Testis (tissue), 2 donors: ENCODE data around the gene BRINP2.

Experiments
- POLR2A ChIP-seq: fragments of 450-650 bp; IDR thresholded peaks from one replicate; pipeline ENCODE4 v1.6.1; 2017; ENCODE audit warnings: antibody characterized with exemption, mild to moderate bottlenecking, moderate library complexity
- TF ChIP-seq, protein P1 (sequence below), 3 experiments: fragments of 450-650 bp in 2 of 3; fragments of 200-600 bp in 1 of 3; sonication (generic) in 1 of 3; IDR thresholded peaks; one replicate each; pipeline ENCODE4 v1.5.1; 2016 to 2019; ENCODE audit warnings: antibody characterized with exemption in 3 of 3, mild to moderate bottlenecking in 2 of 3, moderate library complexity in 1 of 3

- no peak for TF ChIP-seq POLR2A
- TF ChIP-seq, protein P1, sequence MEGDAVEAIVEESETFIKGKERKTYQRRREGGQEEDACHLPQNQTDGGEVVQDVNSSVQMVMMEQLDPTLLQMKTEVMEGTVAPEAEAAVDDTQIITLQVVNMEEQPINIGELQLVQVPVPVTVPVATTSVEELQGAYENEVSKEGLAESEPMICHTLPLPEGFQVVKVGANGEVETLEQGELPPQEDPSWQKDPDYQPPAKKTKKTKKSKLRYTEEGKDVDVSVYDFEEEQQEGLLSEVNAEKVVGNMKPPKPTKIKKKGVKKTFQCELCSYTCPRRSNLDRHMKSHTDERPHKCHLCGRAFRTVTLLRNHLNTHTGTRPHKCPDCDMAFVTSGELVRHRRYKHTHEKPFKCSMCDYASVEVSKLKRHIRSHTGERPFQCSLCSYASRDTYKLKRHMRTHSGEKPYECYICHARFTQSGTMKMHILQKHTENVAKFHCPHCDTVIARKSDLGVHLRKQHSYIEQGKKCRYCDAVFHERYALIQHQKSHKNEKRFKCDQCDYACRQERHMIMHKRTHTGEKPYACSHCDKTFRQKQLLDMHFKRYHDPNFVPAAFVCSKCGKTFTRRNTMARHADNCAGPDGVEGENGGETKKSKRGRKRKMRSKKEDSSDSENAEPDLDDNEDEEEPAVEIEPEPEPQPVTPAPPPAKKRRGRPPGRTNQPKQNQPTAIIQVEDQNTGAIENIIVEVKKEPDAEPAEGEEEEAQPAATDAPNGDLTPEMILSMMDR (IDR thresholded peaks at IDR 0.05): no peak
Measured at GRCh38 chr1:177200290-177200689, 29.5 kb downstream of the BRINP2 start.
